A549 treated with dexamethasone at 1 μM for 4 hours (cell line): ENCODE data around the gene GNG10. TPM values are rescaled to one million over a fixed set of nuclear protein-coding genes. Genes with fewer than 3 reads are reported as not detected.

Experiments
- total RNA-seq: library from RNA; stranded (reverse); fragments of 200-300 nt; extraction: Qiagen RNA extraction; gene quantifications from 5 replicates; pipeline ENCODE4 v1.2.3, GENCODE V29; 2022

Gene GNG10
- total RNA-seq, result 43.3 to 59.7 TPM (median 52.6 TPM) in 5 replicates

DNA sequence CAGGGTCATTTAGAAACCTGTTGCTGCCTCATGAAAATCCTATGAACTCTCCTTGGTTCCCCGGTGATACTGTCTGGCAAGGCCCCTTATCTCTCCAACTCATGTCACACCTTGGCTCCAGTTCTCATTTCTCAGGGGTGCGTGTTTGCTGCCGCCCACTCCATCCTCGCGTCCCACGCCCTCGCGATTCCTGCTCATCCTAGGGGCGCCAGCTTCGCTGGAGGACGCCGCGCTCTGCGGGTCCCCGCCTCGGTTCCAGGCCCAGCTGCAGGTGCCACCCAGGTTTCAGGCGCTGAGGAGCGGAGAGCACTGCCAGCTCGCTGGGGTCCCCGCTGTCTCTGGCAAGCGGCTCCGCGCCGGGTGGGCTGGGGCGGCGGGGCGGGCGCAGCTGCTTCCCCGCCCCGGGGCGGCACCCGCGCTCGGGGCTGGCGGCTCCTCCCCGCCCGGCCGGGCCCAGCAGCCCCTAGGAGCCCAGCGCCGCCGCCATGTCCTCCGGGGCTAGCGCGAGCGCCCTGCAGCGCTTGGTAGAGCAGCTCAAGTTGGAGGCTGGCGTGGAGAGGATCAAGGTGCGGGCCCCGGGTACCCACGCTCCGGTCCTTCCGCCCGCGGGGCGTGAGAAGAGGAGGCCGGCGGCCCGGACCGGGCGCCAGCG lies at the start of gene GNG10:
Gene GNG10 (plus strand): TSS at position 456 of the 652 bp plus-strand sequence. CDS start 30 bp downstream, at position 486.

DNA sequence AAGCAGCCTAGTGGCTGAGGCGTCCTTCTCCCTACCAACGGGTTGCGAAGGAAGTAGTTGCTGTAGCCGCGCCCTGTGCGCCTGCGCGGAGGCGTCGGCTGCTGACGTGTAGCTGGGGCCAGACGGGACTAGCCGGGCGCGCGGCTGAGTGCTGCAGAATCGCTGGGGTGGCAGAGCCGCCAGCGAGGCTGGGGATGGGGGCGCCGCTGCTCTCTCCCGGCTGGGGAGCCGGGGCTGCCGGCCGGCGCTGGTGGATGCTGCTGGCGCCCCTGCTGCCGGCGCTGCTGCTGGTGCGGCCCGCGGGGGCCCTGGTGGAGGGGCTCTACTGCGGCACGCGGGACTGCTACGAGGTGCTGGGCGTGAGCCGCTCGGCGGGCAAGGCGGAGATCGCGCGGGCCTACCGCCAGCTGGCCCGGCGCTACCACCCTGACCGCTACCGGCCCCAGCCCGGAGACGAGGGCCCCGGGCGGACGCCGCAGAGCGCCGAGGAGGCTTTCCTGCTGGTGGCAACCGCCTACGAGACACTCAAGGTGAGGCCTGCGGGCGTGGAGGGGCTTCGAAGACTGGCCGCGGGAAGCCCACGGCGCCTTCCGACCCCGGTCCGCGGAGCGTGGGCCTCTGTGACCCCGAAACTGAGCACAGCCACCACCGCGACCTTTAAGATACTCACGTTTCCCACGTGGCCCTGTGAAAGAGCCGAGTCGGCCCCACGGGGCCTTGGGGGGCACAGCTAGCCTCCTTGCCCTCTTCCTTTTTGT lies 30.0 kb upstream of the GNG10 start, which contains the start of gene DNAJC25:
Gene DNAJC25 (plus strand): TSS at position 121 of the 758 bp plus-strand sequence. CDS start 74 bp downstream, at position 195.

Other genes with a start within 250 kb of the GNG10 start
- gene ECPAS, start 177.2 kb upstream of the GNG10 start, total RNA-seq, result 40.2 to 49.6 TPM (median 47.8 TPM) in 5 replicates
- 0.50 to 0.94 TPM (median 0.56 TPM) in 5 replicates for gene ZNF483, start 136.4 kb upstream of the GNG10 start, total RNA-seq
- 284 to 341 TPM (median 317 TPM) in 5 replicates for gene PTGR1, start 62.0 kb upstream of the GNG10 start, total RNA-seq
- 9.6 to 12.0 TPM (median 10.2 TPM) in 5 replicates for gene DNAJC25, start 30.3 kb upstream of the GNG10 start, total RNA-seq
- gene SHOC1, start 133.3 kb downstream of the GNG10 start, total RNA-seq, result 0.01 to 0.02 TPM in 2 of 5 replicates, not detected in the others
- 24.7 to 30.8 TPM (median 28.0 TPM) in 5 replicates for gene UGCG, start 235.2 kb downstream of the GNG10 start, total RNA-seq